Fibroblast of skin of back (primary cell): ENCODE data around the gene FKBP7. TPM values are rescaled to one million over a fixed set of nuclear protein-coding genes. Genes with fewer than 3 reads are reported as not detected.
"Not testable (repeated sequence)": the region's sequence is repeated elsewhere in the genome, so short reads cannot be mapped to it uniquely, and the experiment has no call there.

Experiments
- DNase-seq: peaks from one replicate; pipeline ENCODE4 v3.0.0-alpha.2; 2013
- polyA plus RNA-seq, 2 experiments: library from polyadenylated mRNA; unstranded; fragments of 120-200 nt; gene quantifications; one replicate each; pipeline ENCODE4 v1.2.1, GENCODE V29; 2013; ENCODE audit not compliant: insufficient read length in 2 of 2

FKBP7 gene, protein sequence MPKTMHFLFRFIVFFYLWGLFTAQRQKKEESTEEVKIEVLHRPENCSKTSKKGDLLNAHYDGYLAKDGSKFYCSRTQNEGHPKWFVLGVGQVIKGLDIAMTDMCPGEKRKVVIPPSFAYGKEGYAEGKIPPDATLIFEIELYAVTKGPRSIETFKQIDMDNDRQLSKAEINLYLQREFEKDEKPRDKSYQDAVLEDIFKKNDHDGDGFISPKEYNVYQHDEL
- 35.6 TPM for polyA plus RNA-seq (2013, experiment 1 of 2; ENCODE audit: insufficient read length)
- 49.5 TPM for polyA plus RNA-seq (2013, experiment 2 of 2; ENCODE audit: insufficient read length)

DNA sequence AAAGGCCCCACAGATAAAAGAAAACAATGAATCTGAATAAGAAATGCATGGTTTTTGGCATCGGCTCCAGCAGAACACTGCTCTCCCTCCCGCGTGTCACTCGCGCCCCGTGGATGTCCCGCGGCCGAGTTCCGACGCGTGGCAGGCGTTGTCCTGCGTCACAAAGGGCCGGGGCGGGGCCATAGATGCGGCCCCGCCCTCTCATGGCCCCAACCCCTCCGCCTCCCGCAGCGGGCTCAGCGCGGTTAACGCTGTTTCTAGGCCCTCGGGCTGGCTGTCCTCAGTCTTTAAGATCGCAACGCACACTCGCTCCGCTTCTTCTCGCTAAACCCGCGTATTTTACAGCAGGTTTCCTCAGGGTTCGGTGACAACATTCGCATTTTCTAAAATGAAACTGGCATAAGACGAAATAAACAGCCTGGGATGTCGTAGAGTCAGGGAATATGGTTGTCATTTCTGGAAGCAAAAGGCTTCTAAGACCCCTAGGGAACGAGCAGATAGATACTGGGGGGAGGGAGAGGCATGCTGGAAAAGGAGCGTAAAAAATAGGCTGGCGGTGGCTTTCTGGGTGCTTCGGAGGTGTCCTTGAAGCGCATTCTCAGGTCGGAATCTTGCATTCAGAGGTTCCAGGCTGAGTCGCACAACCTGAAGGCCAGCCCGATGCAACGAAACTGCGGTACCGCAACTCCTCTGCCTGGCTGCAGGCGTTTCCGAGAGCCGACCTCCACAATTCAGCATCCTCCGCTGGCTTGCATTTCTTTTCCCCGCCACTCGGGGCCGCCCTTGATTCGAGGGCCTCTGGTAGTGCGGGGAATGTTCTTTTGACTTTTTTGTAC is at the start of gene FKBP7:
FKBP7 (minus strand) TSS at position 162 of the 836 bp plus-strand sequence; CDS start at position 61, 101 bp downstream.
- DNase-seq = peak; percentile 76

- DNase-seq = no peak
Observed at GRCh38 chr2:178527592-178527991, 49.2 kb upstream of the FKBP7 start.

DNA sequence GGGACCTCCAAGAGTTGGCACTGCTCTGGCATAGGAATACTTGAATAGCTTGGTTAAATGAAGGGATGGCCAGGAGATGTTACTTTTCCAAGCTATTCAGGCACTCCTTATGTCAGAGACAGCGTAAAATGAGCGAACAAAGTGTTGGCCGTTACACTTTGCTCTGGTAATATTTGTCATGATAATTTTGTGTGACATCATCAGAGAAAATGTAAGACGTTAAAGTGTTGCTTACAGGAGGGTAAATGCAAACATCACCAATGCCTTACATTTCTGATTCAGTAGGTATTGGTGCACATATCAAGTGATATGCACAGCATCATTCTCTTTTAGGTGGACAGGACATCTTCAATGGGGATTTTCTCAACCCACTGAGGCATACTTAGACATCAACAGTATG is 47.9 kb upstream of the FKBP7 start:
- no peak for DNase-seq

DNA sequence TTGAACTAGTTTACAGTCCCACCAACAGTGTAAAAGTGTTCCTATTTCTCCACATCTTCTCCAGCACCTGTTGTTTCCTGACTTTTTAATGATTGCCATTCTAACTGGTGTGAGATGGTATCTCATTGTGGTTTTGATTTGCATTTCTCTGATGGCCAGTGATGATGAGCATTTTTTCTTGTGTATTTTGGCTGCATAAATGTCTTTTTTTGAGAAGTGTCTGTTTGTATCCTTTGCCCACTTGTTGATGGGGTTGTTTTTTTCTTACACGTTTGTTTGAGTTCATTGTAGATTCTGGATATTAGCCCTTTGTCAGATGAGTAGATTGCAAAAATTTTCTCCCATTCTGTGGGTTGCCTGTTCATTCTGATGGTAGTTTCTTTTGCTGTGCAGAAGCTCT is 47.1 kb upstream of the FKBP7 start:
- DNase-seq = not testable (repeated sequence)

DNA sequence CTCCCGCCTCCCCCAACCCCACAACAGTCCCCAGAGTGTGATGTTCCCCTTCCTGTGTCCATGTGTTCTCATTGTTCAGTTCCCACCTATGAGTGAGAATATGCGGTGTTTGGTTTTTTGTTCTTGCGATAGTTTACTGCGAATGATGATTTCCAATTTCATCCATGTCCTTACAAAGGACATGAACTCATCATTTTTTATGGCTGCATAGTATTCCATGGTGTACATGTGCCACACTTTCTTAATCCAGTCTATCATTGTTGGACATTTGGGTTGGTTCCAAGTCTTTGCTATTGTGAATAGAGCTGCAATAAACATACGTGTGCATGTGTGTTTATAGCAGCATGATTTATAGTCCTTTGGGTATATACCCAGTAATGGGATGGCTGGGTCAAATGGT is 46.6 kb upstream of the FKBP7 start:
- not testable (repeated sequence) for DNase-seq

GRCh38 chr2:178523596-178524134 is 45.3 kb upstream of the FKBP7 start:
- DNase-seq = no peak

DNA sequence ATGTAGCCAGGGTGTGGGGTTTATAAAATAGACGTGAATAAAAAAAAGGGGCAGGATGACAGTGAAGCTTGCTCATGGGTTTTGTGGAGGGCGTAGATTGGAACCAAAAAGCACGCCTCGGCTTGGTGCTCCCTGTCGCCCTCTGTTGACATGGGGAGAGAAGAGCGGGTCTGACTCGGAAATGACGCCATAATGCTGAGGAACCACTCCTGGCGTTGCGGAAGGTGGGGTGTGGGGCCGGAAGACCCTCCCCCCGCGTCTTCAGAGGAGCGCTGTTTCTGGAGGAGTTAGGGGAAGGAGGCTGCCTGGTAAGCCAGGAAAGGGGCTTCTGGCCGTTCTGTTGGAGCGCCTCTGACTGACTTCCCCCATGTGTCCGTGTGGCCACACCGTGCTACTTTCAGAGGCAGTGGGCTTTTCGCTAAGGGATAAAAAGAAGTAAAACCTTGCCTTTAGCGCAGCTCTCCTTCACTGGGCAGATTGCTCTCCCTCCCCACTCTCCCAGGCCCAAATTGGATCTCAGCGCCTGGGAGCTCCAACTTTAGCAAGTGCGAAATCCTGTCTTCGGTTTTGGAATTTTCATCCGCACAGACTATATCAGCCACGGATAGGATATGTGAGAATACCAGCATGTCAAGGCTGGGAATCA is 44.7 kb upstream of the FKBP7 start:
- peak; percentile 80 for DNase-seq

DNA sequence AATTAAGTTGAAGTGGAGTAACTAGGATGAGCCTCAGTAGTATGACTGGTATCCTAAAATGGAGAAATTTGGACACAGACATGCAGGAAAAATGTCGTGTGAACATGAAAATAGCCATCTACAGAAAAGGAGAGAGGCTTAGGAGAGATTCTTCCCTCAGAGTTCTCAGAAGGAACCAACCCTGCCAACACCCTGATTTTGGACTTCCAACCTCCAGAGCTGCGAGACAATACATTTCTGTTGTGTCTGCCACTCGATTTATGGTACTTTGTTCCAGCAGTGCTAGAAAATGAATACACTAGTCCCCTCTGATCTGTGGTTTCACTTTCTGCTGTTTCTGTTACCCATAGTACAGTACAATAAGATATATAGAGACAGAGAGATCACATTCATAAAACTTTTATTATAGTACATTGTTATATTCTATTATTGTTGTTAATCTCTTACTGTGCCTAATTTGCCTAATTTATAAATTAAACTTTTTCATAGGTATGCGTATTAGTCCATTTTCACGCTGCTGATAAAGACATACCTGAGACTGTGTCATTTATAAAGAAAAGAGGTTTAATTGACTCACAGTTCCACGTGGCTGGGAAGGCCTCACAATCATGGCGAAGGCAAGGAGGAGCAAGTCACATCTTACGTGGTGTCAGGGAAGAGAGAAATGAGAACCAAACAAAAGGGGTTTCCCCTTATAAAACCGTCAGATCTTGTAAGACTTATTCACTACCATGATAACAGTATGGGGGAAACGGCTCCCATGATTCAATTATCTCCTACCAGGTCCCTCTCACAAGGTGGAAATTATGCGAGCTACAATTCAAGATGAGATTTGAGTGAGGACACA is 43.1 kb upstream of the FKBP7 start:
- DNase-seq = no peak

- DNase-seq = no peak
Observed at GRCh38 chr2:178517496-178517895, 39.1 kb upstream of the FKBP7 start.

- DNase-seq = peak; percentile 56
Observed at GRCh38 chr2:178514664-178515063, 36.3 kb upstream of the FKBP7 start.

GRCh38 chr2:178513876-178514275 is 35.5 kb upstream of the FKBP7 start:
- DNase-seq = no peak

DNA sequence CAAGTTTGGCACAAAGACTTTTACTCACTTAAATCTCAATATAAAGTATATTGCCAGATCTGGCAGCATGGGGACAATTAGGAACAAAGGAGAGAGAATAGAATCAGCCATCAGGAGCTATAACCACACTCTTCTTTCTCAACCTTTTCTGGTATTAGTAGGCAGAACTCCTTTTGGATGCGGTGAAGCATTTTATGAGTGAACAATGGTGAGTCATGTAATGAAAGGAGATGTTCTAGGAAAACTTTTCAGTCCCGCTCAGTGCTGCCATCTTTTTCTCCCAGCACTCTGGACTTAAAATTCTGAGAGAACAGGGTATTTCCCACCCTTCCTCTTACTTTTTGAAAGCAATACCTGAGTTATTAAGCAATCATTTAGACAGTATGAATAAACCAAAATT is 34.1 kb upstream of the FKBP7 start:
- DNase-seq = peak; percentile 11

GRCh38 chr2:178510384-178510783 is 32.0 kb upstream of the FKBP7 start:
- no peak for DNase-seq

DNA sequence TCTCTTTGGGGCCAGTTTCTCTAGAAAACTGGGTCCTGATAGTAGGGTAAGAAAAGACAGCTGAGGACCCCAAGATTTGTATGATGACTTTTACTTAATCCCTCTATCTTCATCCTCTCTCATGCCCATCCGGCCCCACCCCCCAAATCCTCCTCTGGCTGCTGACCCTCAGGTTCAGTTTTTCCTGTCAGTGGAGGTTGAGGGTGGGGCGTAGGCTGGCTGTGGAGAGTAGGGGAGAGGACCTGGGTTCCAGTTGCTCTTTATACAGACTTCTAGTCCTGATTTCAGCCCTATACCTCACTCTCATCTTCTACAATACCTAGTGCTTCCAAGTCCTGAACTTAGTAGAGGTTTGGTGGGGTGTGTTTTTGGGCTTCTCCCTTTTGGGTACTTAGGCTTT is 30.2 kb upstream of the FKBP7 start:
- no peak for DNase-seq

GRCh38 chr2:178506949-178507348 is 28.5 kb upstream of the FKBP7 start:
- DNase-seq = no peak

- no peak for DNase-seq
Observed at GRCh38 chr2:178506524-178506923, 28.1 kb upstream of the FKBP7 start.

DNA sequence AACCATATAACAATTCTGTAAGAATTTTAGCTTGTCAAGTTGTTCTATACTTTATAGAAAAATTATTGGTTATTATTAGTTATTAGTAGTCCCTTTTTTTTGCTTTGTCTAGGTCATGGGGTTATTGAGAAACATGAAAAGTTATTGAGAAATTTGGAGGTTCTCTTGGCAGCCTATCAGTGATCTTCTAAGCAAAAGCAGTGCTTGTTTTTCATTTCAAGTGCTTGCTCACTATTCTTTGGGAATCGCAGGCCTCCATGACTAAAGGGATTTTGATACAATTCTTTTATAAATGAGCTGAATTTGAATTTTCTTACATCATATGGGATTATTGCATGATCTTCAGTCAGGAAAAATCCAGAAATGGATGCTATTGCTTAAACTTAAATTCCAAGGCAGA is 27.7 kb upstream of the FKBP7 start:
- no peak for DNase-seq

- no peak for DNase-seq
Observed at GRCh38 chr2:178502751-178503150, 24.4 kb upstream of the FKBP7 start.

DNA sequence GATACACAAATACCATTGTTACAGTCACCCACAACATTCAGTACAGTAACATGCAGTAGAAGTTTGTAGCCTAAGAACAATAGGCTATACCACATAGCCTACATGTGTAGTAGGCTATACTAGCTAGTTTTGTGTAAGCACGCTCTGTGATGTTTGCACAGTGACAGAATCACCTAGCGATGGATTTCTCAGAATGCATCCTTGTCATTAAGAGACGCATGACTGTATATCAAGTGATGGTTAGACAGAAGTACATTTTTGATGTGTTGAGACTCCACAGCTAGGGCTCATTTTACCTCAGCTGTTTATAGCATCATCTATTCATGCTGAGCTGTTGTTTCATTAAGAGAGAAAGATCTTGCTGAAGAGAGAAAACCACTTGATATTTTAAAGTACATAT is 21.2 kb upstream of the FKBP7 start:
- no peak for DNase-seq

GRCh38 chr2:178498137-178498536 is 19.7 kb upstream of the FKBP7 start:
- DNase-seq = no peak

DNA sequence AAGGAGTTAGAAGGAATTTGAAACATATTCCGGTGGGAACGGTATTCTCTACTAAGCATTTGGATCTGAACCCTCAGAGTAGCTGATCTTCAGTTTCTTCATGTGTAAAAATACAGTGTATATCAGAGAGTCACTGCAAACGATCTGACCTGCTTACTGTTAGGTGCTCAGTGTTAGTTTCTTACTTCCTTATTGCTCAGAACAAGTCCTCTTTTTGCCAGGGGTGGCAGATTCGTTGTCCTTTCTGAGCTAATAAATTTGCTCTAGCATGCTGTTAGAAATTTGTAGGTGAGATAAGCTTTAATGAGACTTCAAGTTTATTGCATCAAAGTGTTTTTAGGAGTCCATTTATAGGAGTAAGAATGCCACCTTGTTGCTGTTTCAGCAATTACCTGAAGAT is 17.6 kb upstream of the FKBP7 start:
- no peak for DNase-seq

GRCh38 chr2:178491612-178492011 is 13.2 kb upstream of the FKBP7 start:
- DNase-seq = no peak
